NT2/D1 (cell line): Measurements from ENCODE around the gene GALNT6.

Experiments
- YY1 ChIP-seq: IDR thresholded peaks from 2 replicates; pipeline ENCODE4 v1.6.1; 2011; ENCODE audit not compliant: insufficient read length, insufficient read depth
- ZNF274 ChIP-seq: IDR thresholded peaks from 2 replicates; pipeline ENCODE4 v1.6.1; 2011; ENCODE audit warnings: mild to moderate bottlenecking, low read depth, low read length

GRCh38 chr12:51362307-51362706 is 28.9 kb downstream of the GALNT6 start:
- no peak for TF ChIP-seq ZNF274
- no peak for TF ChIP-seq YY1
